Pancreas (tissue), 10 donors: ENCODE measurements around the gene CHMP2A. TPM values are rescaled to one million over a fixed set of nuclear protein-coding genes. Genes with fewer than 3 reads are reported as not detected.

Experiments
- ATAC-seq, 4 donors: fragments of 200-7000 bp; cut with Tn5 transposase; one replicate each; pipeline versions ENCODE4 v1.8.0 to v1.9.1; 2020; ENCODE audit warnings: mild to moderate bottlenecking in 4 of 4, moderate library complexity in 4 of 4
- DNase-seq, 6 donors: peaks; one replicate each; pipeline ENCODE4 v3.0.0-alpha.2; 2020
- FAIRE-seq: peaks from 2 replicates; lab custom pipeline; 2012; peaks lifted over from hg19 to GRCh38; lab: Jason Lieb, UNC
- H3K27ac ChIP-seq, 4 donors: fragments of 200-600 bp; sonication (generic); 1 replicate in 3 of 4; 2 replicates in 1 of 4; pipeline versions ENCODE4 v1.5.0 to v1.8.0; 2020
- H3K27me3 ChIP-seq, 4 donors: fragments of 200-600 bp; one replicate each; pipeline ENCODE4 v1.8.0; 2021
- H3K36me3 ChIP-seq, 3 donors: fragments of 200-600 bp; sonication (generic) in 1 of 3; one replicate each; pipeline versions ENCODE4 v1.5.0 to v1.8.0; 2020 to 2021
- H3K4me1 ChIP-seq, 3 donors: fragments of 200-600 bp; one replicate each; pipeline ENCODE4 v1.8.0; 2021
- H3K4me3 ChIP-seq, 4 donors: fragments of 200-600 bp; sonication (generic) in 2 of 4; one replicate each; pipeline versions ENCODE4 v1.5.0 to v1.8.0; 2020 to 2021
- H3K9me3 ChIP-seq, 4 donors: fragments of 200-600 bp; one replicate each; pipeline ENCODE4 v1.8.0; 2021
- CTCF ChIP-seq, 4 donors: fragments of 200-600 bp; sonication (generic) in 3 of 4; IDR thresholded peaks; one replicate each; pipeline versions ENCODE4 v1.5.0 to v1.8.0; 2021; ENCODE audit warnings: antibody characterized with exemption in 4 of 4
- WGBS, 2 donors: extraction: QIAGEN DNeasy Blood & Tissue Kit; methylation state at CpG; one replicate each; pipeline ENCODE4 v1.1.7; 2013; 5-methylcytosine and 5-hydroxymethylcytosine counted together
- intact Hi-C, 3 donors: fragments of 100-400 bp; cut with DNase I; formaldehyde crosslinking; loops; one replicate each; pipeline versions ENCODE4 v1.11.1 to v1.14.2; 2022
- polyA plus RNA-seq, 2 donors: library from polyadenylated mRNA; stranded (reverse); fragments of 200-250 nt; gene quantifications; one replicate each; pipeline ENCODE4 v1.2.3, GENCODE V29; 2013
- total RNA-seq, 6 donors: library from RNA; stranded (reverse); fragmentation: NEBNext Ultra II Directional in 4 of 6; extraction: Animal tissue kit (Norgen Biotek cat#: 25700) in 4 of 6; gene quantifications; one replicate each; pipeline versions ENCODE4 v1.2.1 to v1.2.4, GENCODE V29; 2021 to 2023
- donor health status: healthy with polysubstance abuse.
- donor health status: DM: no; HTN: no; CAD: no; lungs with moderate emphysema.
- donor health status: DM: no; HTN: no; CAD: no.
- donor health status: control.
- donor health status: control.
- donor health status: Bipolar disorder and iron deficiency.
- donor health status: DM: yes; HTN: yes; CAD: no.
- donor health status: DM: no; HTN: no; CAD: no.
- donor health status: DM: no; HTN: no; CAD: no.
- donor health status: DM: yes; HTN: yes; CAD: no.

Gene CHMP2A
- total and polyA plus RNA-seq, 8 donors = 45.8 to 118 (median 60.0) TPM

GRCh38 chr19:58529405-58529804 is 25.5 kb downstream of the CHMP2A start:
- no peak for ATAC-seq
- 54 to 66% methylated on average over 3 of the region's 3 CpGs for WGBS, 2 donors
- Histone ChIP-seq H3K4me3 (no peak overlapping the region), H3K27ac (no peak overlapping the region), H3K27me3 (no peaks in the 10 kb centered on the region), H3K4me1 (no peaks in the 10 kb centered on the region), H3K9me3 (no peaks in the 10 kb centered on the region), H3K36me3 (no peaks in the 10 kb centered on the region)
- no peak for TF ChIP-seq CTCF (IDR thresholded peaks at IDR 0.05)
- no peak for FAIRE-seq
- DNase-seq = no peak
- intact Hi-C loops = no loop called here

DNA sequence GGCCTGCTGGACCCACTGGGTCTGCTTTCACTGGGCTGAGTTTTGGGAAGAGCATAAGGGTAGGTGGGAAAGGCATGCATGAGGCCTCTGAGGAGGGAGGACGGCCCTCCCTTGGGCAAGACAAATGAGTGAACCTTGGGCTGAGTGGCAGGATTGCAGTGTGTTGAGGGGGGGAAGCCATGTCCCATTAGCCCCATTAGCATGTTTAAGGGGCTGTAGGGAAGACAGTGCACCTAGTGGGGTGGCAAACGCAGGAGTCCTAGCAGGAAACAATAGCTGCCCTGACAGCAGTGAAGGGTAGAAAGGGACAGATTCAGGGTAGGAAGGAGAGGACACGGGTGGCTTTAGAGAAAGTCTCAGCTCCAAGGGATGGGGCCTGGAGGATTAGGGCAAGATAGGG is 32.2 kb downstream of the CHMP2A start:
- no peak for FAIRE-seq
- no peak for TF ChIP-seq CTCF (IDR thresholded peaks at IDR 0.05)
- H3K36me3 ChIP-seq = no peaks in the 10 kb centered on the region
- no peak for DNase-seq
- intact Hi-C loops = no loop called here
- 65 to 87% methylated on average over 3 of the region's 3 CpGs for WGBS, 2 donors
- ATAC-seq = no peak
- H3K4me1 ChIP-seq = peaks cover 6 to 14% (median 11%) of the 10 kb centered on the region in 3 donors
- H3K9me3 ChIP-seq = no peaks in the 10 kb centered on the region
- no peak overlapping the region for H3K27ac ChIP-seq
- no peak overlapping the region for H3K4me3 ChIP-seq
- no peaks in the 10 kb centered on the region for H3K27me3 ChIP-seq

GRCh38 chr19:58521651-58522050 is 33.3 kb downstream of the CHMP2A start:
- 63 to 68% methylated on average over 4 of the region's 4 CpGs for WGBS, 2 donors
- Histone ChIP-seq H3K9me3 (no peaks in the 10 kb centered on the region), H3K4me1 (peaks cover 6 to 14% (median 13%) of the 10 kb centered on the region in 3 donors), H3K27me3 (no peaks in the 10 kb centered on the region), H3K36me3 (peaks cover 0 to 7% (median 0%) of the 10 kb centered on the region in 3 donors), H3K4me3 (no peak overlapping the region), H3K27ac (no peak overlapping the region)
- ATAC-seq (no peak), FAIRE-seq (no peak), DNase-seq (no peak)
- intact Hi-C loops = no loop called here
- TF ChIP-seq CTCF (IDR thresholded peaks at IDR 0.05) = no peak

DNA sequence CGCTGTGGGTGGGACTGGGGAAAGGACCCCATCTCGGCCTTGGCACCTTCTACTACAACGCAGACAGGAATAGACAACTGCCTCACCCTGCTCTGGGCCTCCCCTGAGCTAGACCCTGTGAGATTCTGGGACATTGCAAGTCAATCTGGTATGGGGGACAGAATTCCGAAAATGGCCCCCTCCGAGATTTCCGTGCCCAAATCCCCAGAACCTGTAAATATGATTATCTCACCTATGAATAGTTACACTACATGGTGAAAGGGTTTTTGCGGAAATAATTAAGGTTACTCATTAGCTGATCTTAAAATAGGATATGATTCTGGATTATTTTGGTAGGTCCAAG is 34.7 kb downstream of the CHMP2A start:
- no peak for ATAC-seq
- no peaks in the 10 kb centered on the region for H3K9me3 ChIP-seq
- H3K4me3 ChIP-seq = peak overlapping the region; percentile 55 to 94 (median 84)
- no peaks in the 10 kb centered on the region for H3K27me3 ChIP-seq
- 2 to 5% methylated on average over 7 of the region's 7 CpGs for WGBS, 2 donors
- no peak for TF ChIP-seq CTCF (IDR thresholded peaks at IDR 0.05)
- no peak for FAIRE-seq
- H3K36me3 ChIP-seq = peaks cover 0 to 8% (median 0%) of the 10 kb centered on the region in 3 donors
- peak overlapping the region; percentile 86 to 93 (median 90) for H3K27ac ChIP-seq
- intact Hi-C loops = no loop called here
- peaks cover 6 to 14% (median 13%) of the 10 kb centered on the region in 3 donors for H3K4me1 ChIP-seq
- no peak for DNase-seq

- no peak for FAIRE-seq
- peaks cover 0 to 8% (median 0%) of the 10 kb centered on the region in 3 donors for H3K36me3 ChIP-seq
- H3K27me3 ChIP-seq = no peaks in the 10 kb centered on the region
- peak within 1 kb of the TSS; percentile 86 to 93 (median 90) for H3K27ac ChIP-seq
- 1% methylated on average over 87 of the region's 87 CpGs for WGBS, 2 donors
- peak within 1 kb of the TSS; percentile 55 to 94 (median 84) for H3K4me3 ChIP-seq
- TF ChIP-seq CTCF (IDR thresholded peaks at IDR 0.05) = peak in 3 of 4 donors; percentile 34 to 44 (median 40)
- intact Hi-C loops = no loop called here
- H3K9me3 ChIP-seq = no peaks in the 10 kb centered on the region
- DNase-seq = peak; percentile 90 to 97 (median 94)
- peaks cover 6 to 14% (median 13%) of the 10 kb centered on the region in 3 donors for H3K4me1 ChIP-seq
- peak; percentile 87 to 92 (median 88) for ATAC-seq
Measured at GRCh38 chr19:58519355-58520256, 35.3 kb downstream of the CHMP2A start, which contains the start of gene ZBTB45. Gene ZBTB45, minus strand, starts transcription at chr19:58519810. Its CDS starts 2,137 bp downstream, at chr19:58517673.
